Activated CD4-positive, alpha-beta T cell treated with anti-CD3 and anti-CD28 coated beads, Interleukin-10, Interleukin-2, amounts not matched to agents 100 ng/mL and 50 ng/mL, durations not matched to agents 16 hours and 8 hours (primary cell): ENCODE data around the gene DPP7.
A peak's percentile ranks its signal among the peaks of the same experiment; 100 is the strongest.
"Not testable (repeated sequence)": the region's sequence is repeated elsewhere in the genome, so short reads cannot be mapped to it uniquely, and the experiment has no call there.

ENCODE experiments used
- DNase-seq: peaks from one replicate; pipeline ENCODE4 v3.0.0-alpha.2; 2020

Gene DPP7

GRCh38 chr9:137147091-137147792 lies 32.7 kb upstream of the DPP7 start:
- DNase-seq, result no peak

- no peak for DNase-seq
Observed at GRCh38 chr9:137146527-137146918, 32.0 kb upstream of the DPP7 start.

GRCh38 chr9:137145731-137146526 lies 31.4 kb upstream of the DPP7 start:
- DNase-seq, result no peak

GRCh38 chr9:137143459-137143858 lies 28.9 kb upstream of the DPP7 start:
- no peak for DNase-seq

GRCh38 chr9:137141976-137142936 lies 27.7 kb upstream of the DPP7 start:
- no peak for DNase-seq

GRCh38 chr9:137141050-137141810 lies 26.7 kb upstream of the DPP7 start:
- no peak for DNase-seq

GRCh38 chr9:137140151-137141012 lies 25.8 kb upstream of the DPP7 start:
- DNase-seq, result no peak

- no peak for DNase-seq
Observed at GRCh38 chr9:137139468-137140150, 25.1 kb upstream of the DPP7 start.

- DNase-seq, result no peak
Observed at GRCh38 chr9:137138722-137139467, 24.4 kb upstream of the DPP7 start, which contains the start of gene GRIN1. GRIN1 (plus strand) TSS chr9:137139154; CDS start chr9:137139487, 333 bp downstream.

- DNase-seq, result no peak
Observed at GRCh38 chr9:137138058-137138721, 23.7 kb upstream of the DPP7 start.

GRCh38 chr9:137136881-137137607 lies 22.5 kb upstream of the DPP7 start:
- no peak for DNase-seq

GRCh38 chr9:137136261-137136880 lies 21.8 kb upstream of the DPP7 start:
- DNase-seq, result no peak

- not testable (repeated sequence) for DNase-seq
Observed at GRCh38 chr9:137135154-137135553, 20.6 kb upstream of the DPP7 start.

- no peak for DNase-seq
Observed at GRCh38 chr9:137134191-137134590, 19.7 kb upstream of the DPP7 start.

GRCh38 chr9:137130176-137130755 lies 15.7 kb upstream of the DPP7 start:
- DNase-seq, result peak; percentile 38

GRCh38 chr9:137129456-137130175 lies 15.1 kb upstream of the DPP7 start:
- DNase-seq, result peak; percentile 96

- peak; percentile 32 for DNase-seq
Observed at GRCh38 chr9:137128862-137129455, 14.4 kb upstream of the DPP7 start.
